Measurements from ENCODE around the gene GOLT1A.

The GOLT1A gene

GRCh38 chr1:204213668-204214662 lies at the start of gene GOLT1A:
TSS of gene GOLT1A (minus strand) at chr1:204213988. CDS start at chr1:204213906, 82 bp downstream.
- DNase-seq = peak; percentile 71

GRCh38 chr1:204263254-204263910 lies 49.6 kb upstream of the GOLT1A start:
- no peak for DNase-seq

GRCh38 chr1:204262506-204263253 lies 48.9 kb upstream of the GOLT1A start:
- DNase-seq = no peak

GRCh38 chr1:204261746-204262505 lies 48.1 kb upstream of the GOLT1A start:
- DNase-seq = no peak

- DNase-seq = no peak
Observed at GRCh38 chr1:204261266-204261665, 47.5 kb upstream of the GOLT1A start.

DNA sequence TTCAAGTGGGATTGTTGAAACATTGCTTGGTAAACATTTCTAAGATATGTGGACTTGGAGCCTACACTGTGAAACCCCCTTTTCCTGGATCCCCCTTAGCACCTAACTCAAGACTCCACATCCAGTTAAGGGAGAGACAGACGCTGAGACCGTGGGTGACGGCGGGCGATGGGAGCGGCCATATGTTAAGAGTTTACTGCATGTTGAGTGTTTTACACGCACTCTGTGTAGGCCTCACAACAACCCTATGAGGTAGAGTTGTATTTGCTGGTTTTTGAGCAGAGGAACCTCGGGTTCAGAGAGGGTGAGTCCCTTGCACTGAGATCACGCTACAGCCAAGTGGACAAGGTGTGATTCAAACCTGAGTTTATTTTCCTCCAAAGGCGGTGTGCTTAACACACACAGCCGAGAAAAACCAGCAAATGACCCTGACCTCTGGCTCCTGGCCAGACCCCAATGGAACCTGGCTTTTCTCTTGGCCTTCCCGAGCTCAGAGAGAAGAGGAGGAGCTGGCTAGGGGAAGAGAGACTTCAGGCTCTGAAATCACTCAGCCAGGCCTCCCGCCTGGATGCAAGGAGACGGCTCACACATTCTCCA lies 46.9 kb upstream of the GOLT1A start:
- no peak for DNase-seq

DNA sequence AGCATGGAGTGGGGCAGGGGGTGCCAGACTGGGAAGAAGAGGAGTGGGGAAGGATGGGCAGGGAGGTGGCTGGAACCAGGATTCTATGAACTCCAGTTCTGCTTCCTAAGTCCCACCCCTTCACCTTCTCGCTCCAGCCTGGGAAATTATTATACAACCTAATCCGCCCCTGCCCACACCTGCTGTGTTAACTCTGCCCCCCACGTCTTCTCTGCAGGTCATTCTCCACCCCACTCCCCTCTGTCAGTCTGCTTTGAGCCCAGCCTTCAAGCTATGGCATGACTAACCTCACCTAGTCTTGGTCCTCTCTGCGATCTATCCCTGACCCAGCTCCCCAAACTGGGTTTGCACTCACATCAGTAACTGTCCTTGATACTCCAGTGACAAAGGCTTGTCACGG lies 46.0 kb upstream of the GOLT1A start:
- DNase-seq = no peak

DNA sequence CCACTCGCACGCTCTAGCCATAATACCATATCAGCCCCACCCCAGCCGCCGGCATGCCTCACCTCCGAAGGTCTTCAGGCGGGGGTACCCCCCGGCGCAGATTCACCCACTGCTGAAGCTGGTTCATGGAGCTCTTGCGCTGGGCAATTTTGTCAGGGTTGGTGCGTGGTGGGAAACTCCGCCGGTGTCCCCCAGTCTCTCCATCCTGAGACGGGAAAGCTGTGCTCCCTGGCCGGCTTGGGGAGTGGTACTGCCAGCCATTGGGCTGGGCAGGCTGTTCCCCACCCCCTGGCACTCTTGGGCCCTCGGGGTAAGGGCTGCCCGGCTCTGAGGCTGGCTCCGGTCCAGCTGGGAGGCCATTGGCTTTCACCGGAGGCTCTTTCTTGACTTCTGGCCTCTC lies 45.4 kb upstream of the GOLT1A start:
- DNase-seq = no peak

- peak; percentile 75 for DNase-seq
Observed at GRCh38 chr1:204258213-204259115, 44.7 kb upstream of the GOLT1A start.

DNA sequence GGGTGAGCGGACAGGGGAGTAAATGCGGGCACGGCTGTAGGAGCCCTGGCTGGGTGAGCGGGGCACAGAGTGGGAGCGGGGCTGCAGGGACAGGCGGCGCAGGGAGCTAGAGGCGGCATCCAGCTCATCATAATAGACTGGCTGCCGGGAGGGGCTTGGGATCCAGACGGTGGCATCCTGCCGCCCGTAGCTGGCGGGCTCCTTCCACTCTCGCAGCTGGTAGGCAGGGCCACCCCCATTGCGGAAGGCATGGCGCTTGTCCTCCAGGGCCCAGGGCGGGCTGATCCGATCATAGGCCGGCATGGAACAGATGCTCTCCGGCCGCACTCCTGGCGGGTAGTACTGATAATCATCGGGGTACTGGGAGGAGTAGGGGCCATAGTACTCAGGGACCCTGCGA lies 43.7 kb upstream of the GOLT1A start:
- no peak for DNase-seq

GRCh38 chr1:204256531-204256930 lies 42.7 kb upstream of the GOLT1A start:
- no peak for DNase-seq

DNA sequence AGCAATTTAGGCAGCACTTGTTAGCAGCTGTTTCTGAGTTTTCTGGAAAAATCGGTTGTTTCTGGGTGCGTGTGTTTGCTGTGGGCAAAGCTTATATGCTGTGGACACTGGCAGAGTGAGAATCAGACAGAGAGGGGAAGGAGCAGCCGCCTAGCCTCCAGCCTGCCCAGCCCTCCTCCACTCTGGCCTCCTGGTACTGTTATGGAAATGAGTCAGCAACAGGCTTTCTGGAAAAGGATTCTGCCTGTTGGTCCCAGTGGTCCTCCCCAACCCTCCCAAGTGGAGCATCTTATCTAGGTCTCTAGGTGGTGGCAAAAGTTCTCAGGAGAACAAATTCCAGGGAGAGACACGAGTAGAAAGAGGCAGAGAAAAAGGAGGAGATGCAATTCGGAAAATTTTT lies 42.2 kb upstream of the GOLT1A start:
- DNase-seq = no peak

DNA sequence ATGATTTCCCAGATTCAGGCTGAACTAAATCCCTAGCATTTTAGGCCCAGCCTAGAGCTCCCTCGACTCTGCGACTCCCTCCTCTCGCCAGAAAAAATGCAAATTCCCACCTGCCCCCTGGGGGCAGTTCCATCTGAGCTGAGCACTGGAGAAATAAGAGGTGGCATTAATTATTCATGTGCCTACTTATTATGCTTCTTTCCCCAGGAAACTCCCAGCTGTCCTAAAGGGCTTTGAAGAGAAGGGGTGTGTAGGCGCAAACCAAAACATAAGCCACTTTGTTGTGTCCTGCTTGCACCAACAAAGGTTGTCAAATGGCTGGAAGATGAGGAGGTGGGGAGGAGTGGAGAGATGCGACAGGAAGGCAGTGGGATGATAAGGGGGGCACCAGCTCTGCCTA lies 41.4 kb upstream of the GOLT1A start:
- no peak for DNase-seq

DNA sequence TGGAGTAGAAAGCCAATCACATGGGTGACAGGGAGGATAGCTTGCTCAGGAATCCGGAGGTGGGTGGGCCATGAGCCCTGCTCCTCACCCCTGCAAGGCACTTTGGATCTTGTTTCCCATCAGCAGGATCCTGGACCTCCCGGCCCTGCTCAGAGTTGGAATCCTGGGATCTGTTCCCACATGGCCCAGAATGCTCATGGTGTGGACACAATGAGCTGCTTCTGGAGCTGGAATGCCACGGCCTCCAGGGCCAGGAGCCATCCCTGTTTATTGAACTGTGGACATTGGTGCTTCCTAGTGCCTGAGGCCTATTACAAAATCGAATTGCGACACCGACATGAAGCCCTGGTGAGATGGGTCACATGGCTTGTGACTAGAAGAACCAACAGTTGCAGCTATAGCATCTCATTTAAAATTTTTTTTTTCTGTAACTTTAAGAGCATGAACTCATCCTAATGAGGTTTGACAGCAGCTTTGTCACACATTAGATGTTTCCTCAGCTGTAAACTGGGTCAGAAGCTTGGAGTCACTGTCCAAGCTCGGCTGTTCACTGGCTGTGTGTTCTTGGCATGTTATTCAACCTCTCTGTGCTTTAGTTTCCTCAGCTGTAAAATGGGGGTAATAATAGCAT lies 40.4 kb upstream of the GOLT1A start:
- no peak for DNase-seq

GRCh38 chr1:204251926-204252689 lies 38.3 kb upstream of the GOLT1A start:
- no peak for DNase-seq

- no peak for DNase-seq
Observed at GRCh38 chr1:204251286-204251685, 37.5 kb upstream of the GOLT1A start.

- DNase-seq = no peak
Observed at GRCh38 chr1:204250428-204251030, 36.7 kb upstream of the GOLT1A start.

DNA sequence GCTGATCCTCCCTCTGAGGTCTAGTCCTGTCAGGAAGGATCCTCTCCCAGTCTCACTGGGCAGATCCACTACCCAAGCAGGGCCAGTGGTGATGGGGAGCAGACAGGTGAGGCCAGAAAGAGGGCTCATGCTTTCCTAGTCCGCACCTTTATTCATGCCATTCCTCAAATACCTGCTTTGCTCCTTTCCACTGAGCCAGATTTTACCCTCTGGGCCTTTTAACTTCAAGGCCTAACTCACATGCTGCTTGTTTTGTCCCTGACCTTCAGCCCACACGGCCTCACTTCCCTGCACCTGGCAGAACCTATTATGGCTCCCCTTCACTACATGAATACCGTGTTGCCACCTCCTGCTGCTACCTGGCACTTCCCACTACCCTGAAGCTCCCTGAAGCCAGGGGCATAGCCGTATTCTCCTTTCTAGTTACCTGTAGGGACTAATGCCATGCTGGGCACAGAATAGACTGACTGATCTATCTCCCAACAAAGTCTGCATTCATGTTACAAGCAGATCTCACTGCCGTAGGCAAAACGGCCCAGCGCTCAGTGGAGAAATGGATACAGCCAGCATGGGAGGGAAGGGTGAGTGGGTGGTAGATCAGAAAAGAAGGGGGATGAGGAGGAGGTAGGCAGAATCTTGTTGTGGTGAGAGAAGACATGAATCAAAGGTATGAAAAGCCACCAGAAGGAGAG lies 36.1 kb upstream of the GOLT1A start:
- no peak for DNase-seq

DNA sequence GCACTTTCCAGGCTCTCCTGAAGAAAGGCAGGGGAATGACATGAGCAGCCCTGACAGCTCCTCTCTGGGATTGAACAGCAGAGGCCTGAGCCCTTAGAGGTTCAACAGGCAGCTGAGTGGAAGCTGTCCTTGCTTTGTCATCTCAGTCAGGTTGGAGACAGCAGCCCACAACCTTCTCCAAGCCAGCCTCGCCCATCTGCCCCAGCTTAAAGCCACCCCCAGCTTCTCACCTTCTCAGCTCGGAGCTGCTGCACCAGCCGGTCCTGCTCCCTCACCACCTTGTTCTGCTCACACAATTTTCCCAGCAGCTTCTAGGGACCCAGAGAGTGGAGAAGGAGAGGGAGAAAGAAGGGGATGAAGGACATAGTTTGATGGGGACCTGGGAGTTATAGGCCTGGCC lies 35.2 kb upstream of the GOLT1A start:
- no peak for DNase-seq

Data from activated CD8-positive, alpha-beta memory T cell treated with anti-CD3 and anti-CD28 coated beads, Interleukin-2, amount 50 U/mL, for 48 hours (primary cell).